CD4-positive, alpha-beta T cell treated with Interleukin-6 at 100 ng/mL for 8 hours (primary cell): Measurements from ENCODE around the gene TNFAIP8.
"Not testable (repeated sequence)": the region's sequence is repeated elsewhere in the genome, so short reads cannot be mapped to it uniquely, and the experiment has no call there.

Source experiments
- DNase-seq: peaks from one replicate; pipeline ENCODE4 v3.0.0-alpha.2; 2020; ENCODE audit warnings: mixed read lengths, low spot score

TNFAIP8 gene

GRCh38 chr5:119395080-119395836 lies 39.4 kb downstream of the TNFAIP8 start:
- DNase-seq, result no peak

- no peak for DNase-seq
These were observed 40.3 kb downstream of the TNFAIP8 start for GRCh38 chr5:119396030-119396664.

GRCh38 chr5:119397518-119398380 lies 41.9 kb downstream of the TNFAIP8 start:
- no peak for DNase-seq

- DNase-seq, result no peak
These were observed 43.1 kb downstream of the TNFAIP8 start for GRCh38 chr5:119398727-119399466.

GRCh38 chr5:119400245-119400644 lies 44.4 kb downstream of the TNFAIP8 start:
- no peak for DNase-seq

- no peak for DNase-seq
These were observed 46.3 kb downstream of the TNFAIP8 start for GRCh38 chr5:119402081-119402480.

GRCh38 chr5:119402555-119402954 lies 46.7 kb downstream of the TNFAIP8 start:
- DNase-seq, result no peak

- no peak for DNase-seq
These were observed 48.2 kb downstream of the TNFAIP8 start for GRCh38 chr5:119404033-119404432.

GRCh38 chr5:119405419-119405818 lies 49.6 kb downstream of the TNFAIP8 start:
- DNase-seq, result no peak

GRCh38 chr5:119406551-119407110 lies 50.8 kb downstream of the TNFAIP8 start:
- DNase-seq, result no peak

- DNase-seq, result peak; percentile 17
These were observed 53.5 kb downstream of the TNFAIP8 start for GRCh38 chr5:119409235-119409815.

- DNase-seq, result no peak
These were observed 54.8 kb downstream of the TNFAIP8 start for GRCh38 chr5:119410448-119411159.

- DNase-seq, result peak; percentile 70
These were observed 55.8 kb downstream of the TNFAIP8 start for GRCh38 chr5:119411361-119412278.

- DNase-seq, result no peak
These were observed 56.7 kb downstream of the TNFAIP8 start for GRCh38 chr5:119412279-119413227.

GRCh38 chr5:119414124-119414734 lies 58.4 kb downstream of the TNFAIP8 start:
- not testable (repeated sequence) for DNase-seq

GRCh38 chr5:119417891-119418605 lies 62.2 kb downstream of the TNFAIP8 start:
- no peak for DNase-seq

GRCh38 chr5:119418606-119419100 lies 62.8 kb downstream of the TNFAIP8 start:
- no peak for DNase-seq
